SK-N-MC (cell line): ENCODE measurements around the gene PCDH20.
"Not testable (repeated sequence)": the region's sequence is repeated elsewhere in the genome, so short reads cannot be mapped to it uniquely, and the experiment has no call there.

Experiments used
- EZH2 ChIP-seq: fragments of 200-600 bp; sonication (generic); IDR thresholded peaks from one replicate; pipeline ENCODE4 v1.6.1; 2017; ENCODE audit warnings: antibody characterized with exemption
- FOXP2 ChIP-seq: optimal IDR thresholded peaks from 2 replicates; pipeline ENCODE3; 2011; ENCODE audit warnings: mild to moderate bottlenecking, moderate library complexity; ENCODE audit not compliant: insufficient read depth; ENCODE audit errors: extremely low read length, control extremely low read depth
- POLR2AphosphoS5 ChIP-seq: IDR thresholded peaks from 2 replicates; pipeline ENCODE4 v1.6.1; 2012; ENCODE audit warnings: mild to moderate bottlenecking, low read depth, low read length, borderline replicate concordance

- not testable (repeated sequence) for TF ChIP-seq EZH2, POLR2AphosphoS5, FOXP2
Observed at GRCh38 chr13:61364690-61365089, 51.0 kb downstream of the PCDH20 start.
